HG03196 (cell line): Measurements from ENCODE around the gene HEPACAM.

Source experiments
- ATAC-seq: cut with Tn5 transposase; IDR thresholded peaks from one replicate; pipeline ENCODE4 v1.9.1; 2021; ENCODE audit not compliant: unreplicated experiment

HEPACAM gene

DNA sequence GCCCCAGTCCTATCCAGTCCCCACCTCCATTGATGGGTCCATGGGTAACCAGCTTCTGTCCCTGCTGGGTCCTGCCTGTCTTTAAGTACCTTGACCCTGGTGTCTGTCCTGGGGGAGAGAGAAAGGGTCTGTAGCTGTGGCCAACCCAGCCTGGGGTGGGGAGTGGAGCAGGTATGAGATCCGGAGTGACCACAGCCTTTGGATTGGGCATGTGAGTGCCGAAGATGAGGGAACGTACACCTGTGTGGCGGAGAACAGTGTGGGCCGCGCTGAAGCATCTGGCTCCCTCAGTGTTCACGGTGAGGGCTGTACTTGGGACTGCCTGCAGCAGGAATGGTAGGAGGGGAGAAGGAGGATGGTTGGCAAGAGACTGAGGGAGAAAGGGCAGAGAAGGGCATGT lies 65.4 kb downstream of the HEPACAM start:
- no peak for ATAC-seq

- no peak for ATAC-seq
These were observed 65.9 kb downstream of the HEPACAM start for GRCh38 chr11:124869856-124870387.

- no peak for ATAC-seq
These were observed 66.5 kb downstream of the HEPACAM start for GRCh38 chr11:124869331-124869730.
